Lung (tissue), 12 donors: ENCODE results near the gene CAMK1D. TPM values are rescaled to one million over a fixed set of nuclear protein-coding genes. Genes with fewer than 3 reads are reported as not detected.
"Not testable (repeated sequence)": the region's sequence is repeated elsewhere in the genome, so short reads cannot be mapped to it uniquely, and the experiment has no call there.

Source experiments
- ATAC-seq: fragments of 200-7000 bp; cut with Tn5 transposase; one replicate; pipeline ENCODE4 v1.9.1; 2020; ENCODE audit warnings: moderate number of reproducible peaks; ENCODE audit not compliant: insufficient read depth, low FRiP score
- DNase-seq, 3 donors: peaks; one replicate each; pipeline ENCODE4 v3.0.0-alpha.2; 2013 to 2017
- H3K27ac ChIP-seq, 2 donors: one replicate each; pipeline ENCODE4 v1.5.1; 2013; ENCODE audit warnings: mild to moderate bottlenecking in 2 of 2, moderate library complexity in 2 of 2, control low read depth in 1 of 2, inconsistent platforms in 1 of 2, low read depth in 1 of 2, low read length in 1 of 2
- H3K27me3 ChIP-seq, 3 donors: one replicate each; pipeline ENCODE4 v1.5.1; 2013; ENCODE audit warnings: low read length in 2 of 3; ENCODE audit not compliant: control insufficient read depth in 3 of 3, insufficient read depth in 3 of 3
- H3K36me3 ChIP-seq, 4 donors: one replicate each; pipeline ENCODE4 v1.5.1; 2013; ENCODE audit warnings: low read length in 4 of 4, mild to moderate bottlenecking in 1 of 4, moderate library complexity in 1 of 4; ENCODE audit not compliant: control insufficient read depth in 4 of 4, insufficient read depth in 4 of 4
- H3K4me1 ChIP-seq, 5 donors: one replicate each; pipeline ENCODE4 v1.5.1; 2013; ENCODE audit warnings: low read length in 5 of 5, mild to moderate bottlenecking in 2 of 5, moderate library complexity in 1 of 5; ENCODE audit not compliant: control insufficient read depth in 5 of 5, insufficient read depth in 5 of 5
- H3K4me3 ChIP-seq: one replicate; pipeline ENCODE4 v1.5.1; 2013; ENCODE audit warnings: mild to moderate bottlenecking, control low read depth, moderate library complexity
- H3K9ac ChIP-seq, 2 donors: one replicate each; pipeline ENCODE4 v1.5.1; 2013; ENCODE audit warnings: low read length in 2 of 2, control low read depth in 1 of 2; ENCODE audit not compliant: insufficient read depth in 1 of 2
- H3K9me3 ChIP-seq, 4 donors: one replicate each; pipeline ENCODE4 v1.5.1; 2013; ENCODE audit warnings: low read length in 3 of 4, mild to moderate bottlenecking in 1 of 4, moderate library complexity in 1 of 4; ENCODE audit not compliant: control insufficient read depth in 4 of 4, insufficient read depth in 3 of 4
- CTCF ChIP-seq: IDR thresholded peaks from 2 replicates; pipeline ENCODE4 v1.5.1; 2012; ENCODE audit warnings: mild to moderate bottlenecking; ENCODE audit errors: control extremely low read depth, extremely low read depth
- WGBS, 2 donors: extraction: QIAGEN DNeasy Blood & Tissue Kit; methylation state at CpG; one replicate each; pipeline ENCODE4 v1.1.7; 2013; 5-methylcytosine and 5-hydroxymethylcytosine counted together
- polyA plus RNA-seq, 2 donors: library from polyadenylated mRNA; stranded (reverse); fragments of 200-250 nt; gene quantifications; one replicate each; pipeline ENCODE4 v1.2.1, GENCODE V29; 2013
- total RNA-seq, 2 donors: library from RNA; depleted of rRNA in 1 of 2; stranded (reverse); fragments of >200 nt in 1 of 2; gene quantifications; one replicate each; pipeline ENCODE4 v1.2.1, GENCODE V29; 2014 to 2021
- donor health status: control.
- donor health status: control.
- donor health status: Bipolar disorder and iron deficiency.
- donor health status: healthy.
- donor health status: DM: yes; HTN: yes; CAD: no.

CAMK1D gene
- total and polyA plus RNA-seq, 4 donors = 3.2 to 37.4 (median 7.0) TPM

- H3K36me3 ChIP-seq = no peaks in the 10 kb centered on the region
- H3K27me3 ChIP-seq = peaks cover 0 to 32% (median 2%) of the 10 kb centered on the region in 3 donors
- H3K4me1 ChIP-seq = no peaks in the 10 kb centered on the region
- WGBS, 2 donors = 71 to 84% methylated on average over 3 of the region's 3 CpGs
- ATAC-seq (no peak), DNase-seq (no peak)
- no peak overlapping the region for H3K9ac ChIP-seq
- no peaks in the 10 kb centered on the region for H3K9me3 ChIP-seq
- H3K27ac ChIP-seq = no peak overlapping the region
- no peak overlapping the region for H3K4me3 ChIP-seq
- TF ChIP-seq CTCF = no peak
These were observed 391.5 kb downstream of the CAMK1D start for GRCh38 chr10:12740813-12741212.

DNA sequence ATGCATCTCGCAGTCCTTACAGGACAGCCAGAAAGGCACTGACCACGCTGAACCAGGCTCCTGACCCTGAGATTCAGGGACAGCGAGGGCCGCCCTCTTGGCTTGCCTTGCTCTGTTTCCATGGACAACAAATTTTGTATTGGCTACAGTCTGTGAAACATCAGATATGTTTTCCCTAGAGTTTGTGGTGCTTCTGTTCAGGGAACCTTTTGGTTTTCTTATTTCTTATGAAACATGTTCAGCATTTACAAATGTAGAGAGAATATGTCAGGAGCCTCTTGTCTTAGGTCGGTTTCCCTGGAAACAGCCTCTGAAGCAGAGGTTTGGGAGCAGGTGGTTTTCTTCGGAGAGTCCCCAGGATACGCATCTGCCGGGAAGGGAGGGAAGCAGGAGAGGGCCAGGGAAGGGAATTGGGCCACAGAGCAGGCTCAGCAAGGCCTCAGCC, 392.0 kb downstream of the CAMK1D start:
- TF ChIP-seq CTCF = no peak
- H3K4me3 ChIP-seq = no peak overlapping the region
- no peak overlapping the region for H3K9ac ChIP-seq
- peaks cover 0 to 30% (median 2%) of the 10 kb centered on the region in 3 donors for H3K27me3 ChIP-seq
- no peaks in the 10 kb centered on the region for H3K9me3 ChIP-seq
- H3K4me1 ChIP-seq = no peaks in the 10 kb centered on the region
- H3K27ac ChIP-seq = no peak overlapping the region
- WGBS, 2 donors = 79 to 88% methylated on average over 8 of the region's 8 CpGs
- H3K36me3 ChIP-seq = no peaks in the 10 kb centered on the region
- no peak for ATAC-seq
- DNase-seq = no peak

GRCh38 chr10:12742771-12743170, 393.4 kb downstream of the CAMK1D start:
- Histone ChIP-seq H3K9me3 (no peaks in the 10 kb centered on the region), H3K36me3 (no peaks in the 10 kb centered on the region), H3K27ac (no peak overlapping the region), H3K4me3 (no peak overlapping the region), H3K4me1 (no peaks in the 10 kb centered on the region), H3K9ac (no peak overlapping the region), H3K27me3 (peaks cover 0 to 33% (median 2%) of the 10 kb centered on the region in 3 donors)
- no peak for TF ChIP-seq CTCF
- DNase-seq (no peak), ATAC-seq (no peak)
- 68 to 79% methylated on average over 10 of the region's 10 CpGs for WGBS, 2 donors

- peaks cover 0 to 38% (median 2%) of the 10 kb centered on the region in 3 donors for H3K27me3 ChIP-seq
- H3K9me3 ChIP-seq, H3K4me3 ChIP-seq, H3K4me1 ChIP-seq, H3K27ac ChIP-seq, H3K36me3 ChIP-seq, H3K9ac ChIP-seq, ATAC-seq, DNase-seq: not testable (repeated sequence)
- 83 to 89% methylated on average over 3 of the region's 3 CpGs for WGBS, 2 donors
These were observed 394.1 kb downstream of the CAMK1D start for GRCh38 chr10:12743466-12743865.
